HCT116 (cell line): Measurements from ENCODE around the gene ECT2. TPM values are rescaled to one million over a fixed set of nuclear protein-coding genes. Genes with fewer than 3 reads are reported as not detected.

ENCODE experiments used
- ATAC-seq: fragments of 200-7000 bp; cut with Tn5 transposase; 2 replicates; pipeline ENCODE4 v1.9.1; 2020; ENCODE audit warnings: mild to moderate bottlenecking, moderate library complexity
- BruUV-seq: library from RNA; stranded (reverse); fragments of 400-500 nt; replicated peaks from 2 replicates; lab custom pipeline; 2021; lab: Mats Ljungman, UMichigan
- CTCF ChIA-PET: fragments of 300-600 bp; sonication (Branson Sonifier 250); formaldehyde crosslinking; loops from one replicate; lab custom pipeline; 2021; ENCODE audit warnings: antibody characterized with exemption; lab: Charles Lee
- POLR2A ChIA-PET: fragments of 300-600, 350-600 bp; sonication (Branson Sonifier 250); formaldehyde crosslinking; loops from one replicate; lab custom pipeline; 2021; ENCODE audit warnings: antibody characterized with exemption; lab: Charles Lee
- RAD21 ChIA-PET, 2 experiments: fragments of 300-600 bp; sonication (Branson Sonifier 250); formaldehyde crosslinking; loops; one replicate each; lab custom pipeline; 2023; ENCODE audit warnings: low total read pairs in 2 of 2; ENCODE audit not compliant: uncharacterized antibody in 2 of 2, unreplicated experiment in 2 of 2, low non-redundant PET in 1 of 2; lab: Charles Lee
- DNase-seq: peaks from one replicate; pipeline ENCODE4 v3.0.0-alpha.2; 2010; ENCODE audit warnings: low read depth, low spot score
- H2AFZ ChIP-seq: fragments of 200-600 bp; shearing (Covaris generic), sonication (generic); 2 replicates; pipeline ENCODE4 v1.6.1; 2017; ENCODE audit warnings: low read depth, mixed run types, mixed read lengths, antibody characterized with exemption, low read length; ENCODE audit not compliant: poor library complexity, severe bottlenecking
- H3K27ac ChIP-seq: 2 replicates; pipeline ENCODE4 v1.5.1; 2012; ENCODE audit warnings: low read depth, low read length
- H3K27me3 ChIP-seq: fragments of 200-600 bp; sonication (generic); 2 replicates; pipeline ENCODE4 v1.6.1; 2016; ENCODE audit warnings: mixed run types, low read length, mixed read lengths; ENCODE audit not compliant: insufficient read depth
- H3K36me3 ChIP-seq, 2 experiments: fragments of 200-500 bp in 1 of 2; fragments of 200-600 bp in 1 of 2; sonication (Bioruptor generic) in 1 of 2; sonication (generic) in 1 of 2; 2 replicates each; pipeline versions ENCODE4 v1.5.1 to v1.6.1; 2014 to 2016; ENCODE audit warnings: low read length in 2 of 2, inconsistent platforms in 1 of 2, mixed read lengths in 1 of 2, mixed run types in 1 of 2; ENCODE audit not compliant: insufficient read depth in 2 of 2, control insufficient read depth in 1 of 2
- H3K4me1 ChIP-seq, 2 experiments: fragments of 200-600 bp in 1 of 2; sonication (generic) in 1 of 2; 2 replicates each; pipeline versions ENCODE4 v1.5.1 to v1.6.1; 2012 to 2017; ENCODE audit warnings: low read length in 2 of 2, inconsistent platforms in 1 of 2, mild to moderate bottlenecking in 1 of 2, mixed read lengths in 1 of 2, mixed run types in 1 of 2, moderate library complexity in 1 of 2; ENCODE audit not compliant: insufficient read depth in 2 of 2, control insufficient read depth in 1 of 2
- H3K4me2 ChIP-seq: fragments of 200-600 bp; sonication (generic); 2 replicates; pipeline ENCODE4 v1.6.1; 2017; ENCODE audit warnings: mixed run types, low read length, mixed read lengths
- H3K4me3 ChIP-seq, 2 experiments: fragments of 200-600 bp in 1 of 2; sonication (generic) in 1 of 2; replicated peaks in 1 of 2; 2 replicates each; pipeline ENCODE4 v1.5.1; 2011 to 2016; ENCODE audit warnings: low read length in 2 of 2, control low read depth in 1 of 2, low read depth in 1 of 2, mild to moderate bottlenecking in 1 of 2, mixed read lengths in 1 of 2, mixed run types in 1 of 2
- H3K79me2 ChIP-seq: fragments of 200-600 bp; sonication (generic); 2 replicates; pipeline ENCODE4 v1.6.1; 2017; ENCODE audit warnings: mild to moderate bottlenecking, mixed run types, low read length, moderate library complexity, mixed read lengths; ENCODE audit not compliant: insufficient read depth
- H3K9ac ChIP-seq: fragments of 200-600 bp; sonication (generic); 2 replicates; pipeline ENCODE4 v1.6.1; 2016; ENCODE audit warnings: low read length, mixed read lengths
- H3K9me2 ChIP-seq: fragments of 200-600 bp; sonication (generic), shearing (Covaris generic); 2 replicates; pipeline ENCODE4 v1.6.1; 2017; ENCODE audit warnings: mixed run types, mild to moderate bottlenecking, moderate library complexity; ENCODE audit not compliant: insufficient read depth
- H3K9me3 ChIP-seq, 2 experiments: fragments of 200-500 bp in 1 of 2; fragments of 200-600 bp in 1 of 2; sonication (Bioruptor generic) in 1 of 2; sonication (generic) in 1 of 2; 2 replicates each; pipeline ENCODE4 v1.6.1; 2014 to 2017; ENCODE audit warnings: low read length in 2 of 2, mixed read lengths in 2 of 2, inconsistent platforms in 1 of 2, low read depth in 1 of 2, mild to moderate bottlenecking in 1 of 2, mixed run types in 1 of 2, moderate library complexity in 1 of 2; ENCODE audit not compliant: control insufficient read depth in 1 of 2, insufficient read depth in 1 of 2
- H4K20me1 ChIP-seq: fragments of 200-600 bp; sonication (generic), shearing (Covaris generic); 2 replicates; pipeline ENCODE4 v1.6.1; 2017; ENCODE audit warnings: mixed run types, mild to moderate bottlenecking, moderate library complexity; ENCODE audit not compliant: insufficient read depth
- ELF1 ChIP-seq: IDR thresholded peaks from 2 replicates; pipeline ENCODE4 v1.6.1; 2012; ENCODE audit warnings: low read depth, borderline replicate concordance
- SP1 ChIP-seq: IDR thresholded peaks from 2 replicates; pipeline ENCODE4 v1.6.1; 2012; ENCODE audit warnings: low read depth
- ZFX ChIP-seq: fragments of 450-650 bp; IDR thresholded peaks from 2 replicates; pipeline ENCODE4 v1.6.1; 2017
- intact Hi-C: fragments of 100-400 bp; cut with micrococcal nuclease; formaldehyde crosslinking; loops from 2 replicates; pipeline ENCODE4 v1.10.0; 2022
- total RNA-seq: library from RNA; stranded (reverse); gene quantifications from one replicate; pipeline ENCODE4 v1.2.1, GENCODE V29; 2021; ENCODE audit not compliant: unreplicated experiment
- TF ChIP-seq, protein P1 (sequence below): IDR thresholded peaks from 2 replicates; pipeline ENCODE4 v1.6.1; 2012; ENCODE audit warnings: low read depth

Gene ECT2
- total RNA-seq, 1 experiment from 2014 or later: 95.6 TPM

DNA sequence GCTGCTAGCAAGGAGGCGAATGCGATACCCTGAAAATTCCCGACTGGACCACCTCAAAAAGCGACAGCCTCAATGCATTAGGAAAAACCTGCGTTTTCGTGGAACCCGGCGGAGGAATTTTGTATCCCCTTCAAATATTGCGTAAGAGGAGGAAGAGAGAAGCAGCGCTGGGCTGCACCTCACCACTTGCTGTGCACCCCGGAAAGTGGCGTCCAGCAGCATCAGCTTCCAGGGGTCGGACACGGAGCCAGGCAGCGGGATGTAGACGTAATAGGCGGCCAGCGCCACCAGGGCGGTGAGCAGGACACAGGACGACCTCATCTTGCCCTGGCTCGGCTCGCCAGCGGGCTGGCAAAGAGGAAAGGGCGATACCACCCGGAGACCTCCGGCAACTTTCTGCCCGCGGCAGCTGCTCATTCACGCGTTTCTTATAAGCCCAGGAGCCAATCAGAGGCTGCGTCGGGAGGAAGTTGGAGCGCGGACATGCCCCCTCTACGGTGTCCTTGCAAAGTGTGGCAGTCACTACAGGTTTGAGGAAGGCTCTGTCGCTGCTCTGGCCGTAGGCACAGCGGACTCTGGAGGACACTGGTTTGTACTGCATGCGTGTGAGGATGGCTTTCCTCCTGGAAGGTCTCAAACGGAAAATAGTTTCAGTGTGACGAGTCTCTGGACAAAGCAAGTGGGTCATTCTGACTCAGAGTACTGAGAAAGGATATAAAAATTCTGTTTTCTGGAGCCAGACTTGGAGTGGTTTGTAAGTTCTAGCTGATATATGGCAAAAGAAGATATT, 39.7 kb upstream of the ECT2 start, which contains the start of gene NCEH1 (continued):
- TF ChIP-seq, protein P1, sequence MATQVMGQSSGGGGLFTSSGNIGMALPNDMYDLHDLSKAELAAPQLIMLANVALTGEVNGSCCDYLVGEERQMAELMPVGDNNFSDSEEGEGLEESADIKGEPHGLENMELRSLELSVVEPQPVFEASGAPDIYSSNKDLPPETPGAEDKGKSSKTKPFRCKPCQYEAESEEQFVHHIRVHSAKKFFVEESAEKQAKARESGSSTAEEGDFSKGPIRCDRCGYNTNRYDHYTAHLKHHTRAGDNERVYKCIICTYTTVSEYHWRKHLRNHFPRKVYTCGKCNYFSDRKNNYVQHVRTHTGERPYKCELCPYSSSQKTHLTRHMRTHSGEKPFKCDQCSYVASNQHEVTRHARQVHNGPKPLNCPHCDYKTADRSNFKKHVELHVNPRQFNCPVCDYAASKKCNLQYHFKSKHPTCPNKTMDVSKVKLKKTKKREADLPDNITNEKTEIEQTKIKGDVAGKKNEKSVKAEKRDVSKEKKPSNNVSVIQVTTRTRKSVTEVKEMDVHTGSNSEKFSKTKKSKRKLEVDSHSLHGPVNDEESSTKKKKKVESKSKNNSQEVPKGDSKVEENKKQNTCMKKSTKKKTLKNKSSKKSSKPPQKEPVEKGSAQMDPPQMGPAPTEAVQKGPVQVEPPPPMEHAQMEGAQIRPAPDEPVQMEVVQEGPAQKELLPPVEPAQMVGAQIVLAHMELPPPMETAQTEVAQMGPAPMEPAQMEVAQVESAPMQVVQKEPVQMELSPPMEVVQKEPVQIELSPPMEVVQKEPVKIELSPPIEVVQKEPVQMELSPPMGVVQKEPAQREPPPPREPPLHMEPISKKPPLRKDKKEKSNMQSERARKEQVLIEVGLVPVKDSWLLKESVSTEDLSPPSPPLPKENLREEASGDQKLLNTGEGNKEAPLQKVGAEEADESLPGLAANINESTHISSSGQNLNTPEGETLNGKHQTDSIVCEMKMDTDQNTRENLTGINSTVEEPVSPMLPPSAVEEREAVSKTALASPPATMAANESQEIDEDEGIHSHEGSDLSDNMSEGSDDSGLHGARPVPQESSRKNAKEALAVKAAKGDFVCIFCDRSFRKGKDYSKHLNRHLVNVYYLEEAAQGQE: no peak
- TF ChIP-seq ZFX: no peak

DNA sequence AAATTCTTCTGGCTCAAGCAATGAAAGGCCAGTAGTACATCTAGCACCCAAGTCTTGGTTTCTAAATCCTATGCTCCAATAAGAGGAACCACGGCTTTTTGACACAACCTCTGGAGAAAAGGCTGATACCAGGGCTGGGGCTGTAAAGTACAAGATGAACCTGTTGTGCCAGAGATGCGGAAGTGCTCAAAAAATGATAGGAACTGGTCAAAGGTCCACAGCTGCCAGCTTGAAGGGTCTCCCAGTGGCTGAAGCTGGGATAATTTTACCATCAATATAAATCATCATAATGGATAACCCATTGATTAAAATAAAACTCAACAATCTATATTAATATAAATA, 39.1 kb upstream of the ECT2 start:
- Histone ChIP-seq H3K4me2 (peak overlapping the region; percentile 97), H3K9me2 (no peaks in the 10 kb centered on the region), H3K27ac (peak overlapping the region; percentile 92), H3K27me3 (no peaks in the 10 kb centered on the region), H3K36me3 (no peaks in the 10 kb centered on the region), H3K4me1 (peaks cover 15 to 27% of the 10 kb centered on the region in 2 experiments), H3K79me2 (peaks cover 33% of the 10 kb centered on the region), H3K9me3 (no peaks in the 10 kb centered on the region), H4K20me1 (no peaks in the 10 kb centered on the region), H3K9ac (peak overlapping the region; percentile 83)
- RAD21 ChIA-PET: no interaction called here
- intact Hi-C loops: loop anchor here (2.0 kb wide), 2 partner anchors 37 to 39 kb away; no protein-coding TSS in a partner anchor
- CTCF ChIA-PET: interaction anchor here (1.0 to 1.9 kb wide), 3 partner anchors 14 to 39 kb away, joined by 4 to 15 read pairs (median 5); partner anchors contain the start of gene ECT2
- POLR2A ChIA-PET: interaction anchor here (1.0 to 1.4 kb wide), 2 partner anchors 11 to 38 kb away, joined by 3 to 8 read pairs; no protein-coding TSS in a partner anchor
- ATAC-seq: peak; percentile 53
- BruUV-seq: TSS peak; percentile 93
- no peak for DNase-seq
- TF ChIP-seq ELF1 (peak; percentile 43; the same call in 1 of the 2 replicates), SP1 (no peak)
- TF ChIP-seq, all 23 proteins: peak for 1
- Histone ChIP-seq H3K4me3 (peak overlapping the region; percentile 62 to 91), H2AFZ (peak overlapping the region; percentile 50)
